GM12874 (cell line): ENCODE data around the gene SPRED2.

Experiments
- TF ChIP-seq, protein P1 (sequence below): IDR thresholded peaks from 2 replicates; pipeline ENCODE4 v1.5.1; 2011; ENCODE audit warnings: low read depth, mild to moderate bottlenecking, control low read depth, low read length, moderate library complexity; ENCODE audit not compliant: insufficient read depth

The SPRED2 gene

DNA sequence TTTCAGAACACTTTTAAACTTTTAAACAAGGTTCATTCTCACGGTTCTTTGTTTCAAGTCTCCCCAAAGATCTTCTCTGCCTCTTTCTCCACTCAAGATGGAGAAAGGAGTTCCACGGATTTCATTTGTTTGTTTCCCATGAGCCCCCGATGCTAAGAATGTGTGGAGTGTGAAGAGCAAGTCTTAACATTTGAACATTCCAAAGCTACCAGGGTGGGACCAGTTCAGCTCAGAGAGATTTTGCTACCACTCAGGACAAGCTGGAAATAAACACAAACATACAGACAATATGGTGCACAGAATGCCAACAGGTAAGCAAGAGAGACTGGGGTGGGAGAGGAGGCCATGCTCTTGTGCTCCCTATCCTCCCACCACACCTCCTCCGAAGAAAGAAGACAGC is 56.7 kb downstream of the SPRED2 start:
- TF ChIP-seq, protein P1, sequence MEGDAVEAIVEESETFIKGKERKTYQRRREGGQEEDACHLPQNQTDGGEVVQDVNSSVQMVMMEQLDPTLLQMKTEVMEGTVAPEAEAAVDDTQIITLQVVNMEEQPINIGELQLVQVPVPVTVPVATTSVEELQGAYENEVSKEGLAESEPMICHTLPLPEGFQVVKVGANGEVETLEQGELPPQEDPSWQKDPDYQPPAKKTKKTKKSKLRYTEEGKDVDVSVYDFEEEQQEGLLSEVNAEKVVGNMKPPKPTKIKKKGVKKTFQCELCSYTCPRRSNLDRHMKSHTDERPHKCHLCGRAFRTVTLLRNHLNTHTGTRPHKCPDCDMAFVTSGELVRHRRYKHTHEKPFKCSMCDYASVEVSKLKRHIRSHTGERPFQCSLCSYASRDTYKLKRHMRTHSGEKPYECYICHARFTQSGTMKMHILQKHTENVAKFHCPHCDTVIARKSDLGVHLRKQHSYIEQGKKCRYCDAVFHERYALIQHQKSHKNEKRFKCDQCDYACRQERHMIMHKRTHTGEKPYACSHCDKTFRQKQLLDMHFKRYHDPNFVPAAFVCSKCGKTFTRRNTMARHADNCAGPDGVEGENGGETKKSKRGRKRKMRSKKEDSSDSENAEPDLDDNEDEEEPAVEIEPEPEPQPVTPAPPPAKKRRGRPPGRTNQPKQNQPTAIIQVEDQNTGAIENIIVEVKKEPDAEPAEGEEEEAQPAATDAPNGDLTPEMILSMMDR = no peak

DNA sequence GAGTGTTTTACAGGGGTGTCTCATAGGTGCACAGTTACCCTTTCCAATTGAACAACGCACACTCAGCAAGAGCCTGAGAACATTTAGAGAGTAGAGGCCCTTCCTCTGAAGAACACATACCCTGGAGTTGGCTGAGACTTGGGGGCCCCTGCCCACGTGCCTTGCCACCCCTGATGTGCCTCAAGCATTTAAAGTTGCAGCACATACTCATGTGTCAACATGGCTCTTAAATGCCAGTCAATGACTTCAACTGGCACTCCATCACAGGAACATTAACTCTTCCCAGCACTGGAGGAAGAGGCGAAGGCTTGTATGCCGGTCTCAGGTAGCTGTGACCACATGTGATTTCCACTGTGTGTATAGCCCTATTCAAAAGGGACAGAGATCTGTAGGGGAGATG is 57.4 kb downstream of the SPRED2 start:
- TF ChIP-seq, protein P1 = no peak

DNA sequence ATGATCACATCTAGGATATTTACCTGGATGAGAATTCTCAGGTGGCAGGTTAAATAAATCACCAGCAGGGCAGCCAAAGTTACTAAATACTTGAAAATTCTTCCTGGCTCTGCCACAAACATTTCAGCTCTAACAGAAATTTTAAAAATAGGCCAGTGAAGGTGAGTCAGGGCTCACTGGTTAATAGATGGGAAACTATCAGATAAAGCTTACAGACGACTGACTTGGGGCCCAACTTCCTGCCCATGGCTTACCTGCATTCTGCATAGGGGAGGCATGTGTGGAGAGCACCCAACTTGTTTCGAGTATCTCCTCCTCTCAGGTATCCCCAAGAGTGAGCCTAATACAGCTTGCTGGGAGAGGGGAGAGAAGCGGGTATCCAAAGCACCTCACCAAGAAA is 57.8 kb downstream of the SPRED2 start:
- TF ChIP-seq, protein P1 = no peak

DNA sequence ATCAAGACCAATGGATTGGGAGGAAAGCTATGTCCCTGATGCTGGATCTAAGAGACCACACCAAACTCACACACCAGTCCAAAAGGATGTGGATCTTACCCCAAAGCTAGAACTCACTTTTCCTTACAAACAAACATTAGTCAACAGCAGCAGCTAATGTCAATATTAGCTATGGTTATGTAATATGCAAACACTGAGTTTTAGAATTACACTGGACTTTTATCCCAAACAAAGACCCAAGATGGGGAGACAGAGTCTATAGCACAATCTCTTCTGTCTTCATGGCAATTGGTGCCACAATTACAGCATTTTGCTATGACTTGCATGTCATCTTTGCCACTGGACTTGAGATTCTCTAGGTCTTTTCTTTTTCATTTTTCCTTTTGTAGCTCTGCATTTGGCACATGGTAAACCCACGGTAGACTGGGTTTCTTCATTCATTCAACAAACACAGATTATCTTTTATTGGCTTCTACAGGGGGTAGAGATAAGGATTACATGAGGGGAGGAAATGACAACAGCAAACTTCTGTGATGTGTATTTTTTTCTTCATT is 59.0 kb downstream of the SPRED2 start:
- TF ChIP-seq, protein P1 = no peak

GRCh38 chr2:65372619-65373018 is 59.8 kb downstream of the SPRED2 start:
- TF ChIP-seq, protein P1 = no peak

DNA sequence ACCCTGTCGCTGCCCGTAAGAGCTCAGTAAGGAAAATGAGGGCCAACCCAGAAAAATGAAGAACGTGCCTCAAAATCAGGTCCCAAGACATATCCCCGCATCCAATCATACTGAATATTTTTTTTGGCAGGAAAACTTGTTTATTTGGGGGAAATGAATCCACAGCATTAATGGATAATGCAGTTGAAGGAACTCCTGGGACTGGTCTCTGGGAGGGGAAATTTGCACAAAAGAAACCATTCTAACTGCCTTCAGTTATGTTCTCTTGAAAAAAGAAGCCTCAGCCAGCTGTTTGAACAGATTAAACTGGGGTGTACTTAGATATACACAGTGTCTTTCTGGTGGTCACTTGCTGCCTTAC is 61.3 kb downstream of the SPRED2 start:
- TF ChIP-seq, protein P1 = no peak

GRCh38 chr2:65370387-65371073 is 61.9 kb downstream of the SPRED2 start:
- TF ChIP-seq, protein P1 = no peak
